ENCODE measurements around the gene NUP205. TPM values are rescaled to one million over a fixed set of nuclear protein-coding genes. Genes with fewer than 3 reads are reported as not detected.

Gene NUP205
- total and polyA plus RNA-seq, 2 of the 13 experiments (the other 11 are each of a cell fraction or from before 2014, with no cell fraction given): 46.2 to 87.2 TPM

- peak; percentile 27 for TF ChIP-seq ZNF331 (CRISPR knock-in tag; IDR thresholded peaks at IDR 0.05)
- peak; percentile 27; the same call in 1 of the 2 replicates for TF ChIP-seq GATAD2A (CRISPR knock-in tag; IDR thresholded peaks at IDR 0.05)
- no peak for TF ChIP-seq ZNF546 (CRISPR knock-in tag; conservative IDR thresholded peaks at IDR 0.05)
- TF ChIP-seq MATR3 (CRISPR knock-in tag; IDR thresholded peaks at IDR 0.05): no peak
- TF ChIP-seq MBD4 (IDR thresholded peaks at IDR 0.05; ENCODE audit: borderline replicate concordance, low read length): no peak
- TF ChIP-seq ZNF670 (CRISPR knock-in tag; IDR thresholded peaks at IDR 0.05; ENCODE audit: borderline replicate concordance): no peak
- TF ChIP-seq SP140L (CRISPR knock-in tag; IDR thresholded peaks at IDR 0.05; ENCODE audit: borderline replicate concordance): 0 out of 2 replicates have a peak, but pooled peaks have one; percentile 56
- TF ChIP-seq EEA1 (CRISPR knock-in tag; IDR thresholded peaks at IDR 0.05; ENCODE audit: borderline replicate concordance): no peak; the same call in none of the 2 replicates
- peak; percentile 89 for TF ChIP-seq SAP130 (CRISPR knock-in tag; IDR thresholded peaks at IDR 0.05; ENCODE audit: low read depth)
- TF ChIP-seq NPAS2 (CRISPR knock-in tag; IDR thresholded peaks at IDR 0.05; ENCODE audit: borderline replicate concordance): no peak
- no peak for TF ChIP-seq ZUFSP (CRISPR knock-in tag; IDR thresholded peaks at IDR 0.05; ENCODE audit: borderline replicate concordance)
- no peak for TF ChIP-seq PHB2 (IDR thresholded peaks at IDR 0.05; ENCODE audit: partially characterized antibody)
- no peak for TF ChIP-seq HHEX (CRISPR knock-in tag; IDR thresholded peaks at IDR 0.05)
- no peak for TF ChIP-seq MTA3 (CRISPR knock-in tag; IDR thresholded peaks at IDR 0.05)
- TF ChIP-seq, protein P1, sequence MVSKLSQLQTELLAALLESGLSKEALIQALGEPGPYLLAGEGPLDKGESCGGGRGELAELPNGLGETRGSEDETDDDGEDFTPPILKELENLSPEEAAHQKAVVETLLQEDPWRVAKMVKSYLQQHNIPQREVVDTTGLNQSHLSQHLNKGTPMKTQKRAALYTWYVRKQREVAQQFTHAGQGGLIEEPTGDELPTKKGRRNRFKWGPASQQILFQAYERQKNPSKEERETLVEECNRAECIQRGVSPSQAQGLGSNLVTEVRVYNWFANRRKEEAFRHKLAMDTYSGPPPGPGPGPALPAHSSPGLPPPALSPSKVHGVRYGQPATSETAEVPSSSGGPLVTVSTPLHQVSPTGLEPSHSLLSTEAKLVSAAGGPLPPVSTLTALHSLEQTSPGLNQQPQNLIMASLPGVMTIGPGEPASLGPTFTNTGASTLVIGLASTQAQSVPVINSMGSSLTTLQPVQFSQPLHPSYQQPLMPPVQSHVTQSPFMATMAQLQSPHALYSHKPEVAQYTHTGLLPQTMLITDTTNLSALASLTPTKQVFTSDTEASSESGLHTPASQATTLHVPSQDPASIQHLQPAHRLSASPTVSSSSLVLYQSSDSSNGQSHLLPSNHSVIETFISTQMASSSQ (IDR thresholded peaks at IDR 0.05; ENCODE audit: low read depth): no peak
- TF ChIP-seq, protein P1 (CRISPR knock-in tag; IDR thresholded peaks at IDR 0.05; ENCODE audit: borderline replicate concordance): 0 out of 2 replicates have a peak, but pooled peaks have one; percentile 61
- TF ChIP-seq ZNF12 (CRISPR knock-in tag; IDR thresholded peaks at IDR 0.05): no peak
- TF ChIP-seq SMAD3 (CRISPR knock-in tag; IDR thresholded peaks at IDR 0.05): no peak; the same call in 1 of the 2 replicates
- no peak; the same call in 1 of the 2 replicates for TF ChIP-seq CREB1 (IDR thresholded peaks at IDR 0.05)
- TF ChIP-seq CREB1 (CRISPR knock-in tag; IDR thresholded peaks at IDR 0.05): peak; percentile 64
- no peak for TF ChIP-seq ZNF264 (CRISPR knock-in tag; IDR thresholded peaks at IDR 0.05)
- TF ChIP-seq FOSL1 (CRISPR knock-in tag; IDR thresholded peaks at IDR 0.05; ENCODE audit: borderline replicate concordance): no peak
- TF ChIP-seq, protein P2, sequence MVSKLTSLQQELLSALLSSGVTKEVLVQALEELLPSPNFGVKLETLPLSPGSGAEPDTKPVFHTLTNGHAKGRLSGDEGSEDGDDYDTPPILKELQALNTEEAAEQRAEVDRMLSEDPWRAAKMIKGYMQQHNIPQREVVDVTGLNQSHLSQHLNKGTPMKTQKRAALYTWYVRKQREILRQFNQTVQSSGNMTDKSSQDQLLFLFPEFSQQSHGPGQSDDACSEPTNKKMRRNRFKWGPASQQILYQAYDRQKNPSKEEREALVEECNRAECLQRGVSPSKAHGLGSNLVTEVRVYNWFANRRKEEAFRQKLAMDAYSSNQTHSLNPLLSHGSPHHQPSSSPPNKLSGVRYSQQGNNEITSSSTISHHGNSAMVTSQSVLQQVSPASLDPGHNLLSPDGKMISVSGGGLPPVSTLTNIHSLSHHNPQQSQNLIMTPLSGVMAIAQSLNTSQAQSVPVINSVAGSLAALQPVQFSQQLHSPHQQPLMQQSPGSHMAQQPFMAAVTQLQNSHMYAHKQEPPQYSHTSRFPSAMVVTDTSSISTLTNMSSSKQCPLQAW (CRISPR knock-in tag; IDR thresholded peaks at IDR 0.05): peak; percentile 74
Measured at GRCh38 chr7:135509839-135510591, 47.7 kb upstream of the NUP205 start, which contains the start of gene CNOT4 (continued).

Data from HepG2 (cell line).